Measurements from ENCODE around the gene NCAM1.

DNA sequence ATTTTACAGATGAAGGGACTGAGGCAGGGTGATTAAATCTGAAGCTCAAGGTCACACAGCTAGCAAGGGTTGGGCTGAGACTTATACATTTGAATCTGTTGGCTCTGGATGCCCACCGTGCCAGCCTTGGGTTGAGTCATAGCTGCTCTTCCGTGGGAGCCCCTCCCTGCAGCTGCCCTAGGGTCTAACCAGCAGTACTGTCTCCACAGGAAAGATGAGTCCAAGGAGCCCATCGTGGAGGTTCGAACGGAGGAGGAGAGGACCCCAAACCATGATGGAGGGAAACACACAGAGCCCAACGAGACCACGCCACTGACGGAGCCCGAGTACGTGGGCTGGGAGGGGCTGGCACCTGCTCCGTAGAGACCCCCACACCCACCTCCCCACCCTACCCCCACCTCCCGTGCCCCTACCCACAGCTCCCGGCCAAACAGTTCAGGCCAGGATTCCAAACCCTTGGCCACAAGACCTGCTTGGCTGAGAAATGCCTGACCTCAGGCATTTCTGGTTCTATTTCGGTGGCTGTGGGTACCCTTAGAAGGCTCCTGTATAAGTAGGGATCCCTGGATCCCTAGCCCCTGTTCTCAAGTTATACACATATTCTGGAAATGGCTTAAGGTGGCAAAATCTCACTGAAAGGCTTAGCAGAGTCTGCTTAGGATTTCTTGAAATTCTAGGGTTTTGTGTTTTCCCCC is 310.5 kb downstream of the NCAM1 start:
- TF ChIP-seq ZNF3 (CRISPR knock-in tag; IDR thresholded peaks at IDR 0.05) (no peak), POLR2A (IDR thresholded peaks at IDR 0.05; ENCODE audit: insufficient read depth in 1 of 2, low read depth in 2 of 2, low read length in 2 of 2) (no peak), ZNF446 (CRISPR knock-in tag; IDR thresholded peaks at IDR 0.05) (no peak), REST (IDR thresholded peaks at IDR 0.05; ENCODE audit: borderline replicate concordance in 1 of 2, low read depth in 1 of 2, low read length in 2 of 2) (no peak), CTCF (CRISPR knock-in tag; IDR thresholded peaks at IDR 0.05) (no peak), MAZ (IDR thresholded peaks at IDR 0.05; ENCODE audit: borderline replicate concordance, low read depth, low read length) (no peak), MAZ (CRISPR knock-in tag; IDR thresholded peaks at IDR 0.05; ENCODE audit: low read depth) (no peak), HOXA5 (CRISPR knock-in tag; IDR thresholded peaks at IDR 0.05) (no peak), ZFP36L1 (CRISPR knock-in tag; IDR thresholded peaks at IDR 0.05) (no peak)
